WTC11 (cell line): ENCODE data around the gene TOMM6. TPM values are rescaled to one million over a fixed set of nuclear protein-coding genes. Genes with fewer than 3 reads are reported as not detected.
"Not testable (repeated sequence)": the region's sequence is repeated elsewhere in the genome, so short reads cannot be mapped to it uniquely, and the experiment has no call there.

ENCODE experiments used
- ATAC-seq: fragments of 200-7000 bp; cut with Tn5 transposase; 2 replicates; pipeline ENCODE4 v1.10.0; 2021; ENCODE audit warnings: mild to moderate bottlenecking, moderate library complexity
- CTCF ChIA-PET: fragments of 300-600 bp; sonication (Branson Sonifier 250); formaldehyde crosslinking; loops from one replicate; lab custom pipeline; 2021; ENCODE audit warnings: antibody characterized with exemption; lab: Charles Lee
- POLR2A ChIA-PET: fragments of 350-600 bp; sonication (Branson Sonifier 250); formaldehyde crosslinking; loops from one replicate; lab custom pipeline; 2021; ENCODE audit warnings: antibody characterized with exemption; lab: Charles Lee
- DNase-seq: peaks from one replicate; pipeline ENCODE4 v3.0.0; 2021; ENCODE audit warnings: low spot score
- H3K27ac Mint-ChIP-seq: 2 replicates; pipeline ENCODE4 v1.8.0; 2021; ENCODE audit warnings: mixed read lengths
- H3K27me3 Mint-ChIP-seq: 2 replicates; pipeline ENCODE4 v1.8.0; 2021; ENCODE audit warnings: low read depth, mild to moderate bottlenecking, moderate library complexity, mixed read lengths
- H3K36me3 Mint-ChIP-seq: 2 replicates; pipeline ENCODE4 v1.8.0; 2021; ENCODE audit warnings: mixed read lengths
- H3K4me1 Mint-ChIP-seq: 2 replicates; pipeline ENCODE4 v1.8.0; 2022; ENCODE audit warnings: mixed read lengths
- H3K4me3 Mint-ChIP-seq: 2 replicates; pipeline ENCODE4 v1.8.0; 2021; ENCODE audit warnings: mild to moderate bottlenecking, moderate library complexity, mixed read lengths
- H3K9me3 Mint-ChIP-seq: 2 replicates; pipeline ENCODE4 v1.8.0; 2021; ENCODE audit warnings: mixed read lengths
- AR ChIP-seq: fragments of 250-450 bp; sonication (Bioruptor Pico); IDR thresholded peaks from 2 replicates; pipeline ENCODE4 v1.9.0; 2021; ENCODE audit warnings: mild to moderate bottlenecking
- GABPB1 ChIP-seq: sonication (generic); formaldehyde crosslinking; IDR thresholded peaks from 2 replicates; pipeline ENCODE4 v1.8.1; 2023; ENCODE audit warnings: mild to moderate bottlenecking, missing genetic modification reagents
- HMGA2 ChIP-seq: fragments of 250-450 bp; sonication (Bioruptor Pico); IDR thresholded peaks from 2 replicates; pipeline ENCODE4 v1.4.0; 2021; ENCODE audit warnings: mild to moderate bottlenecking, moderate library complexity
- IRF2 ChIP-seq: sonication (generic); formaldehyde crosslinking; IDR thresholded peaks from 2 replicates; pipeline ENCODE4 v1.8.0; 2022; ENCODE audit warnings: low read depth, missing genetic modification reagents, borderline replicate concordance
- MYBL2 ChIP-seq: sonication (generic); formaldehyde crosslinking; IDR thresholded peaks from 2 replicates; pipeline ENCODE4 v1.8.1; 2023; ENCODE audit warnings: mild to moderate bottlenecking, moderate library complexity, missing genetic modification reagents
- RELA ChIP-seq: sonication (generic); formaldehyde crosslinking; IDR thresholded peaks from 2 replicates; pipeline ENCODE4 v1.8.1; 2022; ENCODE audit warnings: missing genetic modification reagents, mild to moderate bottlenecking, borderline replicate concordance
- ZBTB21 ChIP-seq: sonication (generic); formaldehyde crosslinking; IDR thresholded peaks from 2 replicates; pipeline ENCODE4 v1.8.1; 2023; ENCODE audit warnings: mild to moderate bottlenecking, missing genetic modification reagents, borderline replicate concordance
- ZBTB43 ChIP-seq: sonication (generic); formaldehyde crosslinking; IDR thresholded peaks from 2 replicates; pipeline ENCODE4 v1.8.1; 2023; ENCODE audit warnings: mild to moderate bottlenecking, missing genetic modification reagents
- ZNF121 ChIP-seq: sonication (generic); formaldehyde crosslinking; IDR thresholded peaks from 2 replicates; pipeline ENCODE4 v1.8.0; 2023; ENCODE audit warnings: missing genetic modification reagents
- ZNF263 ChIP-seq: sonication (generic); formaldehyde crosslinking; IDR thresholded peaks from 2 replicates; pipeline ENCODE4 v1.8.1; 2022; ENCODE audit warnings: low read depth, mild to moderate bottlenecking, moderate library complexity, missing genetic modification reagents
- ZNF396 ChIP-seq: fragments of 250-450 bp; sonication (Bioruptor Pico); IDR thresholded peaks from 2 replicates; pipeline ENCODE4 v1.8.0; 2021; ENCODE audit warnings: mild to moderate bottlenecking, moderate library complexity, borderline replicate concordance
- total RNA-seq: library from RNA; stranded (reverse); gene quantifications from 3 replicates; pipeline ENCODE4 v1.2.3, GENCODE V29; 2021
- TF ChIP-seq, protein P1 (sequence below): sonication (generic); formaldehyde crosslinking; IDR thresholded peaks from 2 replicates; pipeline ENCODE4 v1.8.1; 2023; ENCODE audit warnings: mild to moderate bottlenecking, missing genetic modification reagents, moderate library complexity
- TF ChIP-seq, protein P2 (sequence below): fragments of 250-450 bp; sonication (Bioruptor Pico); IDR thresholded peaks from 2 replicates; pipeline ENCODE4 v1.9.0; 2021; ENCODE audit warnings: mild to moderate bottlenecking
- TF ChIP-seq, protein P3 (sequence below): sonication (generic); formaldehyde crosslinking; IDR thresholded peaks from 2 replicates; pipeline ENCODE4 v1.8.0; 2022; ENCODE audit warnings: mild to moderate bottlenecking, missing genetic modification reagents

The TOMM6 gene
- total RNA-seq, 1 experiment from 2014 or later, result 233 TPM

- H3K4me1 Mint-ChIP-seq, result no peaks in the 10 kb centered on the region
Observed at GRCh38 chr6:41805830-41806774, 18.6 kb downstream of the TOMM6 start.

DNA sequence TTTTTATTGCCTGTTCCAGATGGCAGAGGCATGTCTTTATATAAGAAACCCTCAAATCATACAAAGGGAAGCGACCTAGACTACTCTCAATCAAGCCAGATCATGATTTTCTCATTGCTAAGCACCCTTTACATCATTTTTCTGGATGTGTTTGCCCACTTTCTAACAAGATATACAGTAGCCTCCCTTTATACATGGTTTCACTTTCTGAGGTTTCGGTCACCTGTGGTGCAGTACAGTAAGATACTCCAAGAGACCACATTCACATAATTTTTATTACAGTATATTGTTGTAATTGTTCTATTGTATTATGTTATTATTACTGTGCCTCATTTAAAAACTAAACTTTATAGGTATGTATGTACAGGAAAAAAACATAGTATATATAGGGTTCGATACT is 23.6 kb downstream of the TOMM6 start:
- POLR2A ChIA-PET, result no interaction called here
- H3K4me1 Mint-ChIP-seq, result no peaks in the 10 kb centered on the region
- DNase-seq (no peak), ATAC-seq (no peak)
- H3K4me3 Mint-ChIP-seq, result no peak overlapping the region
- TF ChIP-seq AR (CRISPR knock-in tag) (no peak), GABPB1 (CRISPR knock-in tag) (no peak), RELA (CRISPR knock-in tag) (no peak), IRF2 (CRISPR knock-in tag) (no peak), ZNF396 (no peak), ZNF263 (no peak), MYBL2 (CRISPR knock-in tag) (no peak), ZBTB21 (CRISPR knock-in tag) (no peak)
- TF ChIP-seq, protein P1, sequence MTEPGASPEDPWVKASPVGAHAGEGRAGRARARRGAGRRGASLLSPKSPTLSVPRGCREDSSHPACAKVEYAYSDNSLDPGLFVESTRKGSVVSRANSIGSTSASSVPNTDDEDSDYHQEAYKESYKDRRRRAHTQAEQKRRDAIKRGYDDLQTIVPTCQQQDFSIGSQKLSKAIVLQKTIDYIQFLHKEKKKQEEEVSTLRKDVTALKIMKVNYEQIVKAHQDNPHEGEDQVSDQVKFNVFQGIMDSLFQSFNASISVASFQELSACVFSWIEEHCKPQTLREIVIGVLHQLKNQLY, result no peak
- TF ChIP-seq, protein P2, sequence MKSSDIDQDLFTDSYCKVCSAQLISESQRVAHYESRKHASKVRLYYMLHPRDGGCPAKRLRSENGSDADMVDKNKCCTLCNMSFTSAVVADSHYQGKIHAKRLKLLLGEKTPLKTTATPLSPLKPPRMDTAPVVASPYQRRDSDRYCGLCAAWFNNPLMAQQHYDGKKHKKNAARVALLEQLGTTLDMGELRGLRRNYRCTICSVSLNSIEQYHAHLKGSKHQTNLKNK (CRISPR knock-in tag), result no peak
- H3K27ac Mint-ChIP-seq, result no peak overlapping the region
- no peaks in the 10 kb centered on the region for H3K27me3 Mint-ChIP-seq
- CTCF ChIA-PET, result no interaction called here
- no peaks in the 10 kb centered on the region for H3K9me3 Mint-ChIP-seq
- no peaks in the 10 kb centered on the region for H3K36me3 Mint-ChIP-seq

More at GRCh38 chr6:41805830-41806774, 18.6 kb downstream of the TOMM6 start:
- Mint-ChIP-seq H3K9me3 (no peaks in the 10 kb centered on the region), H3K27ac (no peak overlapping the region), H3K4me3 (no peak overlapping the region), H3K36me3 (no peaks in the 10 kb centered on the region; the same call in 1 of the 2 replicates), H3K27me3 (no peaks in the 10 kb centered on the region)
- ATAC-seq, result no peak
- TF ChIP-seq, protein P3, sequence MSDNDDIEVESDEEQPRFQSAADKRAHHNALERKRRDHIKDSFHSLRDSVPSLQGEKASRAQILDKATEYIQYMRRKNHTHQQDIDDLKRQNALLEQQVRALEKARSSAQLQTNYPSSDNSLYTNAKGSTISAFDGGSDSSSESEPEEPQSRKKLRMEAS, result no peak
- no peak for TF ChIP-seq ZNF121 (CRISPR knock-in tag)
- no peak for TF ChIP-seq ZBTB43
- TF ChIP-seq HMGA2 (CRISPR knock-in tag), result no peak
- ChIA-PET CTCF (interaction anchor here (1.6 kb wide), 1 partner anchor 115 kb away, joined by 7 read pairs; the partner anchor contains the start of genes BYSL and MED20), POLR2A (no interaction called here)
- DNase-seq, result no peak

- POLR2A ChIA-PET, H3K36me3 Mint-ChIP-seq, H3K9me3 Mint-ChIP-seq, H3K27ac Mint-ChIP-seq, H3K27me3 Mint-ChIP-seq, H3K4me3 Mint-ChIP-seq, DNase-seq, ATAC-seq, H3K4me1 Mint-ChIP-seq: not testable (repeated sequence)
- CTCF ChIA-PET, result interaction anchor here (0.7 kb wide), 1 partner anchor 24 kb away, joined by 4 read pairs; the partner anchor contains the start of gene TOMM6
Observed at GRCh38 chr6:41811946-41812345, 24.5 kb downstream of the TOMM6 start.
